Neural cell (in vitro differentiated cells): ENCODE data around the gene PILRA. TPM values are rescaled to one million over a fixed set of nuclear protein-coding genes. Genes with fewer than 3 reads are reported as not detected.
"Not testable (repeated sequence)": the region's sequence is repeated elsewhere in the genome, so short reads cannot be mapped to it uniquely, and the experiment has no call there.

Experiments
- H2AFZ ChIP-seq: fragments of 200-600, 300-800 bp; sonication (generic), shearing (Covaris generic); 2 replicates; pipeline ENCODE4 v1.6.0; 2014; ENCODE audit warnings: low read depth, mild to moderate bottlenecking, antibody characterized with exemption, low read length, moderate library complexity
- H3F3A ChIP-seq: fragments of 200-600 bp; shearing (Covaris generic); 2 replicates; pipeline ENCODE4 v1.6.1; 2016; ENCODE audit warnings: mild to moderate bottlenecking, moderate library complexity, mixed read lengths, antibody characterized with exemption, low read length; ENCODE audit not compliant: insufficient read depth, poor library complexity, severe bottlenecking
- H3K27ac ChIP-seq: fragments of 200-600, 300-800 bp; sonication (generic), shearing (Covaris generic); 2 replicates; pipeline ENCODE4 v1.5.1; 2014; ENCODE audit warnings: mild to moderate bottlenecking, low read length, moderate library complexity
- H3K27me3 ChIP-seq: fragments of 300-800, 200-600 bp; sonication (generic), shearing (Covaris generic); 2 replicates; pipeline ENCODE4 v1.6.0; 2014; ENCODE audit warnings: mild to moderate bottlenecking, low read depth, low read length, moderate library complexity; ENCODE audit not compliant: insufficient read depth
- H3K36me3 ChIP-seq: fragments of 300-800, 200-600 bp; sonication (generic), shearing (Covaris generic); 2 replicates; pipeline ENCODE4 v1.5.1; 2014; ENCODE audit warnings: mild to moderate bottlenecking, antibody characterized with exemption, low read length, moderate library complexity; ENCODE audit not compliant: insufficient read depth
- H3K4me2 ChIP-seq: fragments of 300-800, 200-600 bp; sonication (generic), shearing (Covaris generic); 2 replicates; pipeline ENCODE4 v1.6.0; 2014; ENCODE audit warnings: mild to moderate bottlenecking, low read length
- H3K4me3 ChIP-seq: fragments of 300-800, 200-600 bp; sonication (generic), shearing (Covaris generic); 2 replicates; pipeline ENCODE4 v1.5.1; 2014; ENCODE audit warnings: mild to moderate bottlenecking, low read length, moderate library complexity
- H3K79me2 ChIP-seq: fragments of 200-600 bp; shearing (Covaris generic); replicated peaks from 2 replicates; pipeline ENCODE4 v1.6.0; 2014; ENCODE audit warnings: mild to moderate bottlenecking, low read length, moderate library complexity; ENCODE audit not compliant: insufficient read depth
- H3K9ac ChIP-seq: fragments of 300-800, 200-600 bp; sonication (generic), shearing (Covaris generic); 2 replicates; pipeline ENCODE4 v1.6.1; 2016; ENCODE audit warnings: mild to moderate bottlenecking, low read length, mixed read lengths
- H3K9me2 ChIP-seq: fragments of 200-600 bp; shearing (Covaris generic); 2 replicates; pipeline ENCODE4 v1.6.1; 2016; ENCODE audit warnings: mild to moderate bottlenecking, low read length, mixed read lengths; ENCODE audit not compliant: insufficient read depth
- H3K9me3 ChIP-seq: fragments of 200-600, 300-800 bp; sonication (generic), shearing (Covaris generic); 2 replicates; pipeline ENCODE4 v1.6.1; 2016; ENCODE audit warnings: mild to moderate bottlenecking, mixed run types, low read length, moderate library complexity, mixed read lengths
- H4K20me1 ChIP-seq: fragments of 200-600 bp; shearing (Covaris generic); 2 replicates; pipeline ENCODE4 v1.6.1; 2016; ENCODE audit warnings: mild to moderate bottlenecking, mixed run types; ENCODE audit not compliant: insufficient read depth
- EZH2 ChIP-seq: fragments of 200-600, 300-800 bp; shearing (Covaris generic), sonication (generic); IDR thresholded peaks from 2 replicates; pipeline ENCODE4 v1.6.1; 2014; ENCODE audit warnings: antibody characterized with exemption, low read length, borderline replicate concordance, mild to moderate bottlenecking; ENCODE audit not compliant: insufficient read depth, poor library complexity, severe bottlenecking
- MXI1 ChIP-seq: fragments of 450-650 bp; conservative IDR thresholded peaks from 2 replicates; pipeline ENCODE4 v1.6.1; 2014; ENCODE audit warnings: antibody characterized with exemption, mild to moderate bottlenecking; ENCODE audit not compliant: poor library complexity, severe bottlenecking
- POLR2AphosphoS5 ChIP-seq: IDR thresholded peaks from 2 replicates; pipeline ENCODE4 v1.6.1; 2012
- RAD21 ChIP-seq: fragments of 450-650 bp; conservative IDR thresholded peaks from 2 replicates; pipeline ENCODE4 v1.6.1; 2014; ENCODE audit warnings: antibody characterized with exemption, mild to moderate bottlenecking, moderate library complexity
- REST ChIP-seq: IDR thresholded peaks from 2 replicates; pipeline ENCODE4 v1.6.1; 2012; ENCODE audit warnings: borderline replicate concordance
- SMC3 ChIP-seq: fragments of 450-650 bp; conservative IDR thresholded peaks from 2 replicates; pipeline ENCODE4 v1.6.1; 2014; ENCODE audit warnings: antibody characterized with exemption, mild to moderate bottlenecking, moderate library complexity; ENCODE audit not compliant: poor library complexity
- TAF1 ChIP-seq: IDR thresholded peaks from 2 replicates; pipeline ENCODE4 v1.6.1; 2012; ENCODE audit warnings: low read depth
- polyA plus RNA-seq: library from polyadenylated mRNA; depleted of rRNA; stranded (reverse); fragments of >200 nt; gene quantifications from 2 replicates; pipeline ENCODE4 v1.2.3, GENCODE V29; 2014

Gene PILRA
- polyA plus RNA-seq, 1 donor from 2014 or later, result 23.7 TPM

- H3K9ac ChIP-seq, result no peak overlapping the region
- H4K20me1 ChIP-seq, result no peaks in the 10 kb centered on the region
- no peak overlapping the region for H3K4me3 ChIP-seq
- H3K4me2 ChIP-seq, result no peak overlapping the region
- no peak for TF ChIP-seq MXI1
- no peak for TF ChIP-seq POLR2AphosphoS5
- TF ChIP-seq EZH2, result no peak
- TF ChIP-seq TAF1, result no peak
- no peak for TF ChIP-seq RAD21
- no peak for TF ChIP-seq REST
- TF ChIP-seq SMC3, result no peak
- H3K27ac ChIP-seq, result no peak overlapping the region
- H3K27me3 ChIP-seq, result no peaks in the 10 kb centered on the region
- H3K9me3 ChIP-seq, result no peaks in the 10 kb centered on the region
- no peaks in the 10 kb centered on the region for H3K36me3 ChIP-seq
- no peak overlapping the region for H2AFZ ChIP-seq
- no peaks in the 10 kb centered on the region for H3K9me2 ChIP-seq
- no peaks in the 10 kb centered on the region for H3F3A ChIP-seq
- H3K79me2 ChIP-seq, result peaks cover 7% of the 10 kb centered on the region
These were observed 64.9 kb downstream of the PILRA start for GRCh38 chr7:100438172-100438571.

- H3K4me3 ChIP-seq, H3K4me2 ChIP-seq, H3K36me3 ChIP-seq, H3K79me2 ChIP-seq, H3K9me3 ChIP-seq, H3K27ac ChIP-seq, H3K27me3 ChIP-seq, H3K9me2 ChIP-seq, H3K9ac ChIP-seq, H3F3A ChIP-seq, H2AFZ ChIP-seq, H4K20me1 ChIP-seq: not testable (repeated sequence)
These were observed 65.4 kb downstream of the PILRA start for GRCh38 chr7:100438731-100439130.

- H3K4me3 ChIP-seq, H4K20me1 ChIP-seq, H3K9ac ChIP-seq, H3K27ac ChIP-seq, H3K27me3 ChIP-seq, H3K4me2 ChIP-seq, H3K9me3 ChIP-seq, H3K36me3 ChIP-seq, H2AFZ ChIP-seq, H3F3A ChIP-seq, H3K9me2 ChIP-seq, H3K79me2 ChIP-seq: not testable (repeated sequence)
These were observed 66.0 kb downstream of the PILRA start for GRCh38 chr7:100439244-100439643.
